Esophagus squamous epithelium (tissue), 4 donors: ENCODE results near the gene MATN1.

ENCODE experiments used
- CTCF ChIP-seq, 6 experiments: fragments of 450-650 bp in 4 of 6; fragments of 200-600 bp in 2 of 6; sonication (generic) in 2 of 6; IDR thresholded peaks; one replicate each; pipeline ENCODE4 v1.5.1; 2016 to 2019; ENCODE audit warnings: antibody characterized with exemption in 6 of 6, mild to moderate bottlenecking in 4 of 6, moderate library complexity in 4 of 6
- POLR2A ChIP-seq, 4 donors: fragments of 450-650 bp; IDR thresholded peaks; one replicate each; pipeline ENCODE4 v1.6.1; 2017; ENCODE audit warnings: antibody characterized with exemption in 4 of 4, mild to moderate bottlenecking in 4 of 4, moderate library complexity in 3 of 4

DNA sequence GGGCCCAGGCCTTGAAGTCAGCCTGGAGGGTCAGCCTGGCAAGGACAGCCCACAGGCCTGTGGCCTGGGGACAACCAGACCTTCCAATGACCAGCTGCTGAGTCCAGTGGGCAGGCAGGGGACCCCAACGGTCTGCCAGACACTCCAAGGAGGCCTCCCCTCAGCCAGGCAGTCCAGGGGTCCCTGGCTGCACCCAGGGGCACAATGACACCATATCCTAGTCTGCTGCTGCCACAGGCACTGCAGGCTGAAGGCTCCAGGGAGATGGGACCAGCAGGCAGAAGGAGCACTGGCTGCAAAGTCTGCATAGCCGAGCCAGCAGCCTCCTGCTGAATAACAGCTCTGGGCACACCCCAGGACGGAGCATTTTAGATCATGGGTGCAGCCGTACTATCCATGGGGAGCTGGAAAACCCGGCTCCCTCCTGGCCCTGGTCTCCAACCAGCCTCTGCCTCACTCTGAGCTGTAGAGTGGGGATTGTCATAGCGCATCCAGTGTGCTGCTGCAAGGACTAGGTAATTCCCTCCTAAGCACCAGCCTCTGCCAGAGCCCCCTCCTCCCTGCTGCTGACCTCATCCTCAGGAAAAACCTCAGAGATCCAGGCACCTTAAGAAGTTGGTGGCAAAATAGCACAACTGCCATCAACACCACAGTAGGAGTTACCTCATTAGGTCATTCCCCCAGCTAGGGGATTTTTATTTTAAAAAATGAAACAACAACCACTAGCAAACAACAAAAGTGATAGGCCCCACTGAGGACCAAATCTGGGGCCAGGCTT lies 39.0 kb upstream of the MATN1 start:
- TF ChIP-seq POLR2A (IDR thresholded peaks at IDR 0.05) (no peak), CTCF (IDR thresholded peaks at IDR 0.05) (no peak)
